GM18520 (cell line): Measurements from ENCODE around the gene CCNL1.
"Not testable (repeated sequence)": the region's sequence is repeated elsewhere in the genome, so short reads cannot be mapped to it uniquely, and the experiment has no call there.

Experiments
- ATAC-seq: cut with Tn5 transposase; IDR thresholded peaks from one replicate; pipeline ENCODE4 v1.9.1; 2021; ENCODE audit not compliant: unreplicated experiment

CCNL1 gene

DNA sequence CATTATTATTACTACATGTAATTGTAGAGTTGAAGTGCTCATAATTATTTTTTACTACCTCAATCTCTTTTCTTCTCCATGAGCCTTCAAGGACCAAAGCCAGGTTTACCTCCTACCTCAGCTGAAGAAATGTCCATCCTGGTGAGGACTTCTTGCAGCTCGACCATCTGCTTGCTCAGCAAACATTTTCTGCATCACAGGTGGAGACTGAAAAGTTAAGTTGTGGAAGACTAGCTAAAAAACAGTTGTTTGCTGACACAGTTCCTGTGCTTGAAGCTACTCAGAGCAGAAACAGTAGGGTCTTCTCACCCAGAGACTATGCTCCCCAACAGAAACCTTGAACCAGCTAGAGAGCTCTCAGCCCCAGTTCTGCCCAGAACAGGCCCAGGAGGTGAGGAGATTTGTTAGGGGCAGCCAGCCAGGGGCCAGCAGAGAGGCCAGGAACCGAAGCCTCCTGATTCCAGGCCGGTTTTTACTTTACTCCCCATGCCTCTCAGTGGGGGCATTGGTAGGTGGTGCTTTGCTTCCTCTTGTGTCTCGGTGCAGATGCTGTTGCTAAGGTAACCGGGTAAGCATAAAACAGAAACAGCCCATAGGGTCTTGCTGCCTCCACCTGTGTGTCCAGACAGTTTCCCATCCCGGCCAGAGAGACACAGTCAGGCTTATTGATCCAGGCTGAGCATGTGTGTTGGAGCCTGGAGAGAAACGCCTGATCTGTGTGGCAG lies 54.9 kb downstream of the CCNL1 start:
- no peak for ATAC-seq

DNA sequence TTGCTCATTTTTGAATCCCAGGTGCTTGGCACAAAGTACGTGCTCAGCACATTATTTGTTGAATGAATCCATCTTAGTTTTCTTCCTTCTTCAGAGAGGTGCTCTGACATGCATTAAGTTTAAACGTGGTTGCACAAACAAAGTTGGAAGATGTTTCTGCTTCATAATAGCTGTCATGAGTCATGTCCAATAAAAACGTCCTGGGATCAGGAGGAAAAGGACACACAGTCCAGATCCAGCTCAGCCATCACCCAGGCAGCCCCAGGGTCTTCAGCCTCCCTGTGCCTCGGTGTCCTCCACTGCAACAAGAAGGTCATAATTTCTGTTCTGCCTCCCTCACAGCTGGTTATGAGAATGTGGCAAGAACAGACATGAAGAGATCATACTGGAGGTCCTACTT lies 55.4 kb downstream of the CCNL1 start:
- ATAC-seq: no peak

DNA sequence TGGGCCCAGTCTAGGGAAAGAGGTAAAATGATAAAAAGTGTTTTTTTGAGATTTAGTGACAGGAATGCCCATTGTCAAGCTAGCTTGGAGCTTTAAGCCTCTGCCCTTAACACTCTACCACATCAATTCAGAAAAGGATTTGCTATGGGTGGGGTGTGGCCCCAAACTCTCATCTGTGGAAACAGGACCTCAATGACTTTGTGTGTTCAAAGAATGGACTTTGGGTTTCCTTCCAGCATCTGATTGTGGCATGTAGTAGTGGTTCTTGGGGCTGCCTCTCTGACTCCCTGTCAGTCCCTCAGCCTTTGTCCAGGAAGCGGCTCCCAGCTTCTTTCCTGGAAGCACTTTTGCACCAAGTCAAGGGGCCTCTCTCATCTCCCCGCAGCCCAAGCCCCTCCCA lies 56.1 kb downstream of the CCNL1 start:
- no peak for ATAC-seq

DNA sequence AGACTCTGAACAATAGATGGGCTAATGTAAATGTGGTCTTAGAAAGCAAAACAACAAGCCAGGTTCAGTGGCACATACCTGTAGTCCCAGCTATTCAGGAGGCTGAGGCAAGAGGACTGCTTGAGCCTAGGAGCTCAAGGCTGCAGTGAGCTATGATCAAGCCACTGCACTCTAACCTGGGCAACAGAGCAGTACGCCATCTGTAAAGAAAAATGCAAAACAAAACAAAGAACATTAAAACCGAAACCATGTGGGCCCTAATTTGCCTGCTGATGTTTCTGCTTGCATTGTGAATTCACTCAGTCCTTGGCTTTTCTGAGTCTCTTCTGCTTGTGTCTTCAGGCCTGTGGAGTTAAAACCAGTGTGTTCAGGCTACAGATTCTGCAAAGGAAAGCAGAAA lies 56.7 kb downstream of the CCNL1 start:
- ATAC-seq: peak; percentile 96

DNA sequence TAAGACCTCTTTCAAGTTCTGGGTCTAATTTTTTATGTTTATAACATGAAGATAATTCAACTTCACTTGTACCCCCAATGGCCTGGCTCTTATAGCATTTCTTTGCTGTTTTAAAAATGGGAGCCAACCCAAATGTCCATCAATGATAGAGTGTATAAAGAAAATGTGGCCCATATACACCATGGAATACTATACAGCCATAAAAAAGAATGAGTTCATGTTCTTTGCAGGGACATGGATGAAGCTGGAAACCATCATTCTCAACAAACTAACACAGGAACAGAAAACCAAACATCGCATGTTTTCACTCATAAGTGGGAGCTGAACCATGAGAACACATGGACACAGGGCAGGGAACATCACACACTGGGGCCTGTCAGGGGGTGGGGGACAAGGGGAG lies 57.4 kb downstream of the CCNL1 start:
- ATAC-seq: not testable (repeated sequence)

DNA sequence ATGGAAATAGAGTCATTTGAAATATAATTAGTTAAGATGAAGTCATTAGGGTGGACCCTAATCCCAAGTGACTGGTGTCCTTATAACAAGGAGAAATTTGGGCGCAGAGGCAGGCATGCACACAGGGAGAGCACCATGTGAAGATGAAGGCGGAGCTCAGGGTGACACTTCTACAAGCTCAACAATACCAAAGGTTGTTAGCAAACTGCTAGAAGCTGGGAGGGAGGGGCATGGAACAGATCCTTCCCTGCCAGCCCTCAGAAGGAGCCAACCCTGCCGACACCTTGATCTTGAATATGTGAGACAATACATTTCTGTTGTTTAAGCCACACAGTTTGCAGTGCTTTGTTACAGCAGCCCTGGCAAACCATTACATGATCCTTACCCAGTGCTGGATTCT lies 57.8 kb downstream of the CCNL1 start:
- ATAC-seq: no peak

DNA sequence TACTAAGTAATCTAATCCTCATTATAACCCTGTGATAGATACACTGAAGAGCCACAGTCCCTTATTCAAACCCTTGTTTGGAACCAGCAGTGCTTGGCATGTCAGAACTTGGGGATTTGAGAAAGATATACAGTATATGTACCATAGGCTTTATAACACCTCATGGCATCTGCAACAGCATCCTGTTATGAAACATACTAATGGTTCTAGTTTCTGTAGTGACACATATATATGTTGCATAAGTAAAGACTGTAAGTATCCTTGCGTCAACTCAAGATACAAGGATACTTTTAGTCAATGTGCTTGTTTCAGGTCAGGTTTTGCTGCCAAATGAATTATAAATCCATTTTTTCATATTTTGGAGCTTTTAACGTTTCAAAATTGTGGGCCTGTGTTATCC lies 58.5 kb downstream of the CCNL1 start:
- ATAC-seq: no peak

DNA sequence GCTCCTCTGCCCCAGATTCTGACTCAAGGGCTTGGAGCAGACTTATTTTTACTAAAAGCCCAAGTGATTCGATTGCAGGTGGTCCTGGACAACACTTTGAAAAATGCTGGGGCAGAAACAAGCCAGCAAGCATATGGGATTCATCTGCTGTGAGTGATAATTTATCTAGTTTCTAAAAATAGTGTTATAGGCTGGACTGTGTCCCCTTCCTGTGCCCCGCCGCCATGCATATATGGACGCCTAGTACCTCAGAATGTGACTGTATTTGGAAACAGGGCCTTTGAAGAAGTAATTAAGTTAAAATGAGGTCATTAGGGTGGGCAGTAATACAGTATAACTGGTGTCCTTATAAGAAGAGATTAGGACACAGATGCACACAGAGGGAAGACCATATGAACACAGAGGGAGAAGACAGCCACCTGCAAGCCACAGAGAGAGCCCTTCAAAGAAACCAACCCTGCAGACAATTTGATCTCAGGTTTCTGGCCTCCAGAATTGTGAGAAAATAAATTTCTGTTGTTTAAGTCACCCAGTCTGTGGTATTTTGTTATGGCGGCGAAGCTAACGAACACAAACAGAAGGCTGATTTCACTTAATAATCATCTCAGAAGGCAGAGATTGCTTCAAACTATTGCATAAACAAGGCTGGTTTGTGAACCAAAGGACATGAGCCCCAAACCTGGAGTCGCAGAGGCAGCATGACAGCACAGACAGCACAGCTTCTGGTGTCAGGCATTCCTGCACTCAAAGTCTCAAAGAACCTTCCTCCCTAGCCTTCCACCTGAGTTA lies 59.1 kb downstream of the CCNL1 start:
- no peak for ATAC-seq

DNA sequence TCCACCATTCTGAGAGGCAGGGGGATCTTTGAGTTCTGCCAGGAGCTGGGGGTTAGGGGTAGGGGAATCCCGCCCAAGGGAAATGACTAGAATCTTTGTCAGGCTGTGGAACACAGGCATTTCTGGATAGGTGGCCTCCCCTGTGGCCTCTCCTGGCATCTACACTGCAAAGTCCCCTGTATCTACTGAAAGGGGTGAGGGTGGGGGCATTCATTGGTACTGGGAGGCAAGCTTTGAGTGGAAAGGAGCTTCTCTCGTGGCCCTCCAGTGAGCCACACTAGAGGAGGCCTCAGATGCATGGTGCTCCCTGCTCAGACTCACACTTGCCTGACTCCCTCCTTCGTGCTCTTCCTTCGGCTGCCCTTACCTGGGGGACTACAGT lies 59.9 kb downstream of the CCNL1 start:
- no peak for ATAC-seq

DNA sequence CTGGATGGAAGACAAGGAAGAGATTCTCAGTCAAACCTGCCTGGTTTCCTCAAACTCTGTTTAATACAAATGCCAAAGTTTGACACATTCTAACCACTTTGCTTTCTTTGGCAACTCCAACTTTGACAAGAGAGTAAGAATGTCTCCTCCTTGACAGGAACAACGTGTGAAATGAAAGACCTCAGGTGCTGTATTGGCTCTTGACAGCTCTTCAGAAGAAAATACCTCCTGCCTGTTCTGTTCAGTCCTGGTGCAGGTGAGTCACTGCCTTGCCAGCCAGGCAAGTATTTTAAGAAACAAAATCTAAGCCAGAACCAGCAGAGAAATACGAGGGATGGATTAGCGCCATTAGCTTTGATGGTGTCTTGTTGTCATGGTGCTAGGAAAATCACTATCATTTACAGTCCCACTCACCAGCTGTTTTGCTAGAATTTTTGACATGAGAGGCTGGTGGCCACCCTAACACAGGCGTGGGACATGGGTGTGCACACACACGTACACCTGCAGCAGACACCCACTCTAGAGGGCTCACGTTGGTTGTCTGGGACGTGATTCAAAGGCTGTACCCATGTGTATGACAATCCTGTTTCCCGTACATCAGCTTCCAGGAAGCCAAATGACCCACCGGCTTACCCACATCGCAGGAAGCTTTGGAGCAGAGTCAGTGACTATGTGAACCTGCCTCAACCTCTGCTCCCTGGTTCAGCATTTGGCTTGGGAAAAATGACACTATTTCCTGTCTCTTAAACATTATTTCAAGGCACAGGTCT lies 60.4 kb downstream of the CCNL1 start:
- no peak for ATAC-seq

DNA sequence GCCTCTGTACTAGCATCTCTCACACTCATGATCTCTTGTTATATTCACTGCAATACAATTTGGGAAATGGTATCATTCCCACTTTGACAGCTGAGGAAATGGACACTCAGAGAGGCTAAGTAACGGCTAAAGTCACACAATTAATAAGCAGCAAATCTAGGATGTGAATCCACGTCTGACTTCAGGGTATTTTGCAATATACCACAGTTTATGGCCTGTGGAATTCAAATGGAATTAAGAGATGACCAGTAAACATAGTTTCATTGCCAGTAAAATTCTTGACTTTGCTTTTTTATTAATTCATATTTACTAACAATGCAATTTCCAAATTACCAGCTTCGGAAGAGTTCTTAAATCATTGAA lies 61.1 kb downstream of the CCNL1 start:
- ATAC-seq: no peak

DNA sequence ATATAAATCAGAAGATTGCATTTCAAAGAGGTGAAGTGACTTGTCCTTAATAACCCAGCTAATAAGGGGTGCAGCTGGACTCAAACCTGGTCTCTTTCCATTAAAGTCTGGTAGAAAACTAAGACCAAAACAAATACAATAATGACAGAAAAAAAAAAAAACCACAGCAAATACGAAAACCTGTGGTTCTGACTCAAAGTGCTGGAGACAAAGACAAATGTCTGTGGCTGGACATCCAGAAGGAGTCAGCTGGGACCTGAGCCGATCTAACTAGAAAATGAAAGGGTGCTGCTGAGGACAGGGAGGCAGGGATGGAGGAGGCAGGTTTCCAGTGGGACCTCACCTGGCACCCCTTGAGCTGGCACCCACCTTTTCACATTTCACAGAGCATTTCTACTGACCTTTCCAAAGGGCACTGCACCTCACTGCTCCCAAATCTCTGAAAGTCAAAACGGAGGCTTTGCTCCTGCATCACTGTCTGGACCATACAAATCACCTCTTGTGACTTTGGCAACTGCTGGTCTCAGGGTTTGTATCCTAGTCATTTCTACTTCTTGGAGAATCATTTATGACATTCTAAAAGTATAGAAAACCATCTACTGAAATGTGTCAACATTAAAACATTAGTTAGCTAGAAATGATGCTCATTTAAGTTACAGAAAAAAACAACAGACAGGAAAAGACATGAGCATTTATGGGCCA lies 61.7 kb downstream of the CCNL1 start:
- no peak for ATAC-seq
